OCI-LY7 (cell line): ENCODE data around the gene GAS7. TPM values are rescaled to one million over a fixed set of nuclear protein-coding genes. Genes with fewer than 3 reads are reported as not detected.

Source experiments
- BruUV-seq: library from RNA; stranded (reverse); fragments of 400-500 nt; replicated peaks from 2 replicates; lab custom pipeline; 2021; lab: Mats Ljungman, UMichigan
- CTCF ChIA-PET: fragments of 300-600 bp; sonication (Branson Sonifier 250); formaldehyde crosslinking; loops from one replicate; lab custom pipeline; 2022; ENCODE audit warnings: antibody characterized with exemption; ENCODE audit not compliant: unreplicated experiment; lab: Charles Lee
- POLR2A ChIA-PET: fragments of 300-600 bp; sonication (Branson Sonifier 250); formaldehyde crosslinking; loops from one replicate; lab custom pipeline; 2022; ENCODE audit warnings: antibody characterized with exemption; lab: Charles Lee
- DNase-seq: peaks from one replicate; pipeline ENCODE4 v3.0.0-alpha.2; 2015; ENCODE audit warnings: low spot score
- H2AFZ ChIP-seq: fragments of 200-600 bp; sonication (generic), shearing (Covaris generic); 2 replicates; pipeline ENCODE4 v1.6.1; 2014; ENCODE audit warnings: mild to moderate bottlenecking, antibody characterized with exemption, low read length, moderate library complexity
- H3K27ac ChIP-seq: fragments of 200-600 bp; sonication (generic); 2 replicates; pipeline ENCODE4 v1.5.1; 2014; ENCODE audit warnings: mixed run types, low read depth, mild to moderate bottlenecking, moderate library complexity, low read length, inconsistent platforms; ENCODE audit not compliant: poor library complexity, severe bottlenecking
- H3K36me3 ChIP-seq: fragments of 200-600 bp; sonication (generic); 2 replicates; pipeline ENCODE4 v1.6.1; 2014; ENCODE audit warnings: mild to moderate bottlenecking, antibody characterized with exemption, low read length, moderate library complexity, mixed read lengths; ENCODE audit not compliant: insufficient read depth
- H3K4me1 ChIP-seq: fragments of 200-600 bp; sonication (generic); 2 replicates; pipeline ENCODE4 v1.5.1; 2014; ENCODE audit warnings: mild to moderate bottlenecking, low read length; ENCODE audit not compliant: insufficient read depth, poor library complexity, severe bottlenecking
- H3K4me2 ChIP-seq: fragments of 200-600 bp; sonication (generic); 2 replicates; pipeline ENCODE4 v1.6.1; 2014; ENCODE audit warnings: mild to moderate bottlenecking, low read length
- H3K4me3 ChIP-seq: fragments of 200-600 bp; sonication (generic); 2 replicates; pipeline ENCODE4 v1.5.1; 2014; ENCODE audit warnings: mild to moderate bottlenecking, low read depth, low read length; ENCODE audit not compliant: poor library complexity, severe bottlenecking
- H3K79me2 ChIP-seq: fragments of 200-600 bp; sonication (generic); 2 replicates; pipeline ENCODE4 v1.6.1; 2016; ENCODE audit warnings: low read depth, mild to moderate bottlenecking, low read length, moderate library complexity, mixed read lengths; ENCODE audit not compliant: insufficient read depth
- H3K9me2 ChIP-seq: fragments of 200-600 bp; sonication (generic); 2 replicates; pipeline ENCODE4 v1.6.1; 2016; ENCODE audit warnings: mild to moderate bottlenecking, low read length, mixed read lengths; ENCODE audit not compliant: insufficient read depth
- H3K9me3 ChIP-seq: fragments of 200-600 bp; sonication (generic); 2 replicates; pipeline ENCODE4 v1.6.1; 2014; ENCODE audit warnings: mild to moderate bottlenecking, mixed run types, low read length, mixed read lengths
- H4K20me1 ChIP-seq: fragments of 200-600 bp; sonication (generic); 2 replicates; pipeline ENCODE4 v1.6.1; 2014; ENCODE audit warnings: mild to moderate bottlenecking, antibody characterized with exemption, low read length, moderate library complexity, mixed read lengths; ENCODE audit not compliant: insufficient read depth
- CTCF ChIP-seq: fragments of 200-600 bp; sonication (generic); conservative IDR thresholded peaks from 2 replicates; pipeline ENCODE4 v1.5.1; 2014; ENCODE audit warnings: mild to moderate bottlenecking, antibody characterized with exemption, low read length, moderate library complexity, mixed read lengths
- EZH2phosphoT487 ChIP-seq: fragments of 200-600 bp; sonication (generic); IDR thresholded peaks from 2 replicates; pipeline ENCODE4 v1.6.1; 2018; ENCODE audit warnings: low read depth, borderline replicate concordance, mild to moderate bottlenecking, mixed run types, antibody characterized with exemption, low read length, moderate library complexity, mixed read lengths
- intact Hi-C: fragments of 100-400 bp; cut with micrococcal nuclease; formaldehyde crosslinking; loops from one replicate; pipeline ENCODE4 v1.10.0; 2022; ENCODE audit not compliant: unreplicated experiment
- total RNA-seq, 2 experiments: library from RNA; depleted of rRNA in 1 of 2; stranded (reverse); fragments of >200 nt in 1 of 2; shearing (Covaris generic) in 1 of 2; gene quantifications; 2 replicates each; pipeline ENCODE4 v1.2.3, GENCODE V29; 2014 to 2022

GAS7 gene
- total RNA-seq, 2 experiments from 2014 or later = 1.5 TPM; not detected in 1

DNA sequence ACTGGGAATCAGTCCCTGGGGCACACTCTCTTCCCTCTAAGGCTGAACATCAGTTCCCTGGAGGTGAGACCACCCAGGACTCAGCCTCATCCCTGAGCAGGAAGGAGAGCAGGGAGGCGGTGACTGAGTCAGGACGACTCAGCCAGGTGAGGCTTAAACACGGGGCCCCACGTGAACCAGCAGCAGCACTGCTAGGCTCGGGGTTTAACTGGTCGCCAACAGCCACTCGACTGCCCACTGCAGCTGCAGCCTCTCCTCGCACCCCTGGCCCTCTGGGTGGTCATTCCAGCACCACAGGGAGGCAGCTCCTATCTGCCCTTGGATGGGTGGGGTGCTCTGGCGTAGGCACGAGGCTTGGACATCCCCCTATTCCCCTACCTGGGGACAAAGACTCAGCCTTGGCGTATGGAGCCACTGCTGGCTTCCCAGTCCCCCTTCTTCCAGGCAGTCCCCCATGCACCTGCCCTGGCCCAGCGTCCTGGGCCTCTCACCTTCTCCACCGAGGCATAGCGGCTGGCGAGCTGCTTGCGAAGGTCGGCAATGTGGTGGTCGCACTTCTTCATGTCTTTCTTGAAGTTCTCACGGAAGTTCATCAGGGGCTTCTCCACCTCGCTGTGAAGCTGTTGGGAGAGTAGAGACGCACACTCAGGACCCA, 272.1 kb downstream of the GAS7 start:
- H3K36me3 ChIP-seq = no peaks in the 10 kb centered on the region
- no peaks in the 10 kb centered on the region for H3K4me1 ChIP-seq
- H3K9me3 ChIP-seq = no peaks in the 10 kb centered on the region
- no peaks in the 10 kb centered on the region for H3K79me2 ChIP-seq
- ChIA-PET POLR2A (no interaction called here), CTCF (no interaction called here)
- no peak overlapping the region for H3K4me3 ChIP-seq
- DNase-seq = no peak
- TF ChIP-seq CTCF = no peak
- no peak for TF ChIP-seq EZH2phosphoT487
- no peak overlapping the region for H3K4me2 ChIP-seq
- H3K27ac ChIP-seq = no peak overlapping the region
- no peaks in the 10 kb centered on the region for H3K9me2 ChIP-seq
- H4K20me1 ChIP-seq = no peaks in the 10 kb centered on the region
- BruUV-seq = no TSS peak
- no peak overlapping the region for H2AFZ ChIP-seq
- intact Hi-C loops = no loop called here

DNA sequence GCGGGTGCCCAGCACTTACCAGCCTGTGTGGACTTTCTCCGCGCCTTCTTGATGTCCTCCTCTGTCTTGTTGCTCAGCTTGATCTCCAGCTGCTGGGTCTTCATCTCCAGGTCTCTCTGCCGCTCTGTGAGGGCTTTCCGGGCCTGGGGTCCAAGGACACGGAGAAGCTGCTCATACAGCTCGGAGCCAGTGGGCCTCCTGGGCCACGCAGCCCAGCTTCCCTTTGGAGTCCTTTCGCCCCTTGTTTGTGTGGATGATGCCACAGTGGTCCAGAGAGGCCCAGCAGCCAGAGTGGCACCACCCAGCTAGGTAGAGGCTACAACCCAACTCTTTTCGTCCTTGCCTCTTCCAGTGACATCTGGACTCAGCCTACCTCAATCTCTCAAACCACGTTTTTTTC, 272.9 kb downstream of the GAS7 start:
- BruUV-seq = no TSS peak
- no peaks in the 10 kb centered on the region for H3K9me2 ChIP-seq
- ChIA-PET CTCF (no interaction called here), POLR2A (interaction anchor here (0.6 kb wide), 1 partner anchor 74 kb away, joined by 3 read pairs; no protein-coding TSS in a partner anchor)
- H3K36me3 ChIP-seq = no peaks in the 10 kb centered on the region
- H3K4me3 ChIP-seq = no peak overlapping the region
- no peak for DNase-seq
- H3K4me2 ChIP-seq = no peak overlapping the region
- no peak overlapping the region for H3K27ac ChIP-seq
- intact Hi-C loops = no loop called here
- TF ChIP-seq CTCF = no peak
- no peak for TF ChIP-seq EZH2phosphoT487
- H3K79me2 ChIP-seq = no peaks in the 10 kb centered on the region
- H3K9me3 ChIP-seq = no peaks in the 10 kb centered on the region
- H2AFZ ChIP-seq = no peak overlapping the region
- H3K4me1 ChIP-seq = no peaks in the 10 kb centered on the region
- no peaks in the 10 kb centered on the region for H4K20me1 ChIP-seq

- ChIA-PET CTCF (no interaction called here), POLR2A (interaction anchor here (0.6 kb wide), 1 partner anchor 75 kb away, joined by 3 read pairs; no protein-coding TSS in a partner anchor)
- Histone ChIP-seq H3K36me3 (no peaks in the 10 kb centered on the region), H3K4me2 (no peak overlapping the region), H3K4me1 (no peaks in the 10 kb centered on the region), H3K79me2 (no peaks in the 10 kb centered on the region), H3K27ac (no peak overlapping the region), H3K9me2 (no peaks in the 10 kb centered on the region), H4K20me1 (no peaks in the 10 kb centered on the region), H3K4me3 (no peak overlapping the region), H3K9me3 (no peaks in the 10 kb centered on the region), H2AFZ (no peak overlapping the region; the same call in 1 of the 2 replicates)
- no TSS peak for BruUV-seq
- peak; percentile 80 for DNase-seq
- intact Hi-C loops = loop anchor here (5.0 kb wide), 2 partner anchors 303 to 688 kb away; no protein-coding TSS in a partner anchor
- TF ChIP-seq EZH2phosphoT487 (no peak), CTCF (peak; percentile 89)
Measured at GRCh38 chr17:9924735-9925191, 273.6 kb downstream of the GAS7 start.
